Dedifferentiated amniotic fluid mesenchymal stem cell (primary cell): ENCODE measurements around the gene AUH.

ENCODE experiments used
- DNase-seq: peaks from one replicate; pipeline ENCODE4 v3.0.0-alpha.2; 2016; ENCODE audit errors: extremely low spot score

AUH gene

DNA sequence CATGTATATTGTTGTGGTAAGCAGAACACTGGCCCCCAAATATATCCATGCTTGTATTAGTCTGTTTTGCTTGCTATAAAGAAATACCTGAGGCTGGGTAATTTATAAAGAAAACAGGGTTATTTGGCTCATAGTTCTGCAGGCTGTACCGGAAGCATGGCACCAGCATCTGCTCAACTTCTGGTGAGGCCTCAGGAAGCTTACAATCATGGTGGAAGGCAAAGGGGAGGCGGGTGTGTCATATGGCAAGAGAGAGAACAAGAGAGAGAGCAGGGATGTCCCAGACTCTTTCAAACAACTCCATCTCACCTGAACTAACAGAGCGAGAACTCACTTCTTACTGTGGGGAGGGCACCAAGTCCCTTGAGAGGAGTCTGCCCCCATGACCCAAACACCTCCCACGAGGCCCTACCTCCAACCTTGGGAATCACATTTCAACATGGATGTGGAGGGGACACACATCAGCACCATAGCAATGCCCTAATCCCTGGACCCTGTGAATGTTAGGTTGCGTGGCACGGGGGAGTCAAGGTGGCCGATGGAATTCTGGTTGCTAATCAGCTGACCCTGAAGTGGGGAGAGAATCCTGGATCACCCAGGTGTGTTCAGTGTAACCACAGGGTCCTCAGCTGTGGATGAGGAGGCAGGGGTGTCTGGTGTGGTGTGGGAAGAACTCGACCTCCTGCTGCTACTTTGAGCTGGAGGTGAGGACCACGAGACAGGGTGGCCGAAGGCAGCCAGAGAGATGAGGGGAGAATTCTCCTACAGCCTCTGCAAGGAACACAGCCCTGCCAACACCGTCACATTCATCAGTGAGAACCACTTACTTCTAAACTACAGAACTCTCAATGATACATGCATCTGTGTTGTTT lies 172.8 kb downstream of the AUH start:
- DNase-seq = no peak

- peak; percentile 52 for DNase-seq
These were observed 173.8 kb downstream of the AUH start for GRCh38 chr9:91187965-91188344.

DNA sequence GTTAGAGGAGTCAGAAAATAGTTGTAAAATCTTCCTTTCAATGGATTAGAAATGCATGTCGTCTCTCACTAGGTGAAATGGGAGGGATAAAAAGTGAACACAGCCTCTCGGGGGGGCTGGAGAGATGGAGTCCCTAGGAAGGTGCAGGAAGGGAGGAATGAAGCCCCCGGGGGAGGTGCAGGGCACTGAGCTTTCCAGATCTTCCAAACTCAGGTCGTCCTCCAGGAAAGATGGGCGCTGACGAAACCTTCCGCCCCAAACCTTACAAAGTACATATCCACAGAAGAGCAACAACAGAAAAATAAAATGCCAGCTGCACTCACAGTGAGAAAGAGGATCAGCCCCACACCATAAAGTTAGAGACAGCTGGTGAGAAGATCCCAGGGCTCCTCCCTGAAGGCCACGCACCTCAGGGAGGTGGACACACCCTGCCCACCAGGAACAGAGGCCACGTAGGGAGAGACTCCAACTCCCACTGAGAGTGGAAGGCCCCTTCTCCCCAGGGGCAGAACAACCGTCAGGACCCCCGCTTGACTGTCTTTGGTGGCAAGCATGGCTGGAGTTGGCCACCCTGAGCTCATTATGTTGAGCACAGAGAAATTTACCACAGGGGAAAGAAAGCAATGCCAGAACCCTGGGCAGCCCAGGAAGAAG lies 174.3 kb downstream of the AUH start:
- no peak for DNase-seq

GRCh38 chr9:91186632-91187108 lies 175.0 kb downstream of the AUH start:
- DNase-seq = no peak

DNA sequence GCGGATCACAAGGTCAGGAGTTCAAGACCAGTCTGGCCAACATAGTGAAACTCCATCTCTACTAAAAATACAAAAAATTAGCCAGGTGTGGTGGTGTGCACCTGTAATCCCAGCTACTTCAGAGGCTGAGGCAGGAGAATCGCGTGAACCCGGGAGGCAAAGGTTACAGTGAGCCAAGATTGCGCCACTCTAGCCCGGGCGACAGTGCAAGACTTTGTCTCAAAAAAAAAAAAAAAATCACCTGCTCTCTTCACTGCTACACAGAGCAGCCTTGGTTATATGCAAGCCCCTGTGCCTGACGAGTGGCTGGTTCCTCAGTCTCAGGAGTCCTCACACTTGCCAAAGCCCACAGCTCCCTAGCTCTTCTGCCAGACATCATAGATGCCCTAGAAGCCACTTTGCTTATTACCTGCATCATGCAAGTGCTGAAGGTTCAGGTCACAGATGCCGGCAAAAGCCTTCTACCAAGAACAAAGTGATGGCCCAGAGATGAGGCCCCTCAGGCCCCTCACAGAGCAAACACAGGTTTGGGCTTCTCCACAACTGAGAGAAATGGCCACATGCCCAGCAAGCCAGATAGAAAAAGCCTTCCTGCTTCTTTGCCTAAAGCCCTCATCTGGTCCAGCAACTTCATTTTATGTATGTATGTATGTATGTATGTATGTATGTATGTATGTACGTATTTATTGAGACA lies 176.4 kb downstream of the AUH start:
- no peak for DNase-seq

GRCh38 chr9:91182429-91183225 lies 179.1 kb downstream of the AUH start:
- no peak for DNase-seq

DNA sequence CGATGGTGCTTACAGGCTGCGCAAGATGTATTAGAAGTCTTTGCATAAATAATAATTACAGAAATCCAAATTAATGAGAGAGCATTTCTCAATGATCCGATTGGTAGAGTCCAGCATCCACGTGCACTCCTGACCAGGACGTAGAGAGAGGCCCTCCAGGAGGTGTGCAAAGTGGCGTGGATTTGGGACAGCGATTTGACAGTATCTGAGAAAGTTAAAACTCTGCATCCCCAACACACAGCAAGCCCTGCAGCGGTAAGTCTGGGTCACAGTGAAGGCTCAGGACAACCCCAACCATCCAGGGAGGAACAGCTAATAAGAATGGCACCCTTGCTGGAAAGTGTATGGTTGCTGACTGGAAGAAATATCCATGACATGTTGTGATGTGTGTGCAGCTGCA lies 180.2 kb downstream of the AUH start:
- DNase-seq = no peak

- DNase-seq = no peak
These were observed 180.8 kb downstream of the AUH start for GRCh38 chr9:91180930-91181268.

- no peak for DNase-seq
These were observed 181.3 kb downstream of the AUH start for GRCh38 chr9:91180240-91180929.

DNA sequence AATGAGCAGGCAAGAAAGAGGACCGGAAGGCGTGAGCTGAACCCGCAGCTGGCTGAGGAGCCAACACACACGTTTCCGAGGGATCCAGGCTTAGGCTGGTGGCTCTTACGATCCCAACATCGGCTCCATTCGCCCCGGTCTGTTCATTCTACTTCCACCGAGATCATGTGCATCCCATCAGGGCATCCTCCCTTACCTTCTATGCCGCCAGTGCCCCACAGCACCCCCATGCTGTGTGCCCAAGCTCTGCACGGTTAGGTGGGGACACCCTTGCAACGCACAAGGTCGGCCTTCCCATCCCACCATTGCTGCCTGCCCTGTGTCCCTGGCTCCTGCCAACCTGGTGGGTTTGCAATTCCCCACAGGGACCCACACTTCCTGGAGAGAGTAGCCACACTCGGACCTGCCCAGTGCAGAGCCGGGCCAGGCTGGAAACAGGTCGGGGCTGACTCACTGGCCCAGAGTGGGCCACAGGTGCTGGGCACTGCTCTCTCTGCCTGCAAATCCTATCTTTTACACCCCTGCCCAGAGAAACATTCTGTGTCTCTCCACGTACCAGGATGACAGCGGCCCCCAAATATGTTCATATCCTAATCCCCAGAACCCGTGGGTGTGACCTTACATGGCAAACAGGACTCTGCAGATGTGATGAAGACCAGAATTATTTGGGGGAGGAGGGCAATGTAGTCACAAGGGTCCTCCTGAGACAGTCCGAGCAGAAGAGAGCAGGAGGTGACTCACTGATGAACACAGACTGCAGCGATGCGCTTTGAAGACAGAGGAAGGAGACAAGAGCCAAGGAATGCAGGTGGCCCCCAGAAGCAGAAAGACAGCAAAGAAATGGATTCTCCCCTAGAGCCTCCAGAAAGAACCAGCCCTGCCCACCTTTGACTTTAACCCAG lies 182.2 kb downstream of the AUH start:
- no peak for DNase-seq

- DNase-seq = no peak
These were observed 183.2 kb downstream of the AUH start for GRCh38 chr9:91178281-91179236.

GRCh38 chr9:91177661-91178280 lies 183.9 kb downstream of the AUH start:
- no peak for DNase-seq

DNA sequence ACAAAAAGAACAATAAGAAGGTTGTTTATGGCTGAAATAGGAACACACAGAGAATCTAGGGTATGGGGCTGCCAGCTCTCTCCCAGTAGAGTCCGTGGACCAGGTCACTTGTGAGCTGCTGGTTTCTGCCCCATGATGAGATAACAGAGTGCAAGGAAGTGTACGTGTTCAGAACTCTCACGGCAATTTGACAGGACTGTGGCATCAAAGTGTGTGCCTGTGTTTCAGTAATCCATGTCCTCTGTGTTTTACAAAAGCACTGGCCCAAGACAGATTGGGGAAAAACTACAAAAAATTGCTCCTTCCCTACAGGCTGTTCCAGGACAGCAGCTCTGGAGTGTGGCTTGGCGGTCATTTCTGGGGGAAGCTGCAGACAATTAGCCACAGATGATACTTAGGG lies 184.6 kb downstream of the AUH start:
- DNase-seq = no peak

DNA sequence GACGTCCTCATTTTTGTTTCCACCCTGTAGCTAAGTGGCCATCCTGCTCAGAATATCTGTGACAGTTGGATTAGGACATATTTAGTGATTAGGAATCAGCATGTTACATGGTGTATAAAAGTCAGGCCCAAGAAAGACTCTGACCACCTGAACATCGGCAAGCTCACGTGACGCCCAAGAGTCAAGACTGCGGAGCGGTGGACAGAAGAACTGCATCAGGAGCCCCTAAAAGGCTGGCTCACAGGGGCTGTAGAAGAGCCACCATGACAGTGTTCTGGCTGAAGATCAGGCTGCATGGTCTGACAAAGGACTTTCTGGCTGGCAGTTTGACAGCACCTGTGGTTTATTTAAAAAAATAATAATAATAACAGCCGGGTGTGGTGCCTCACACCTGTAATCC lies 185.3 kb downstream of the AUH start:
- no peak for DNase-seq

DNA sequence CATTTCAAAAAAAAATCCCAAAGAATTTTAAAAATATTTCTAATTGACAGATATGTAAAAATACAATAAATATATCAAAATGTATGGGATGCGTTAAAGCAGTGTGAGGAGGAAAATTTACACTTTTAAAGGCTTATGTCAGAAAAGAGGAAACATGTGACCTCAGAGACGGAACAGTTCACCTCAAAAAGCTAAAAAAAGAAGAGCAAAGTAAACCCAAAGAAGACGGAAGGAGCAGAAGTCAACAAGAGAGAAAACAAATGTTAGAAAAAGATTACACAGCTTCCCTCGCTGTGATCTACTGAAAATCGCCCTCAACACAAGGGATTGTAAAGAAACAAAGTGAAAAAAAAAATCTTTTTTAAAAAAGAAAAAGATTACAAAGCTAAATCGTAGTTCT lies 186.9 kb downstream of the AUH start:
- DNase-seq = no peak

DNA sequence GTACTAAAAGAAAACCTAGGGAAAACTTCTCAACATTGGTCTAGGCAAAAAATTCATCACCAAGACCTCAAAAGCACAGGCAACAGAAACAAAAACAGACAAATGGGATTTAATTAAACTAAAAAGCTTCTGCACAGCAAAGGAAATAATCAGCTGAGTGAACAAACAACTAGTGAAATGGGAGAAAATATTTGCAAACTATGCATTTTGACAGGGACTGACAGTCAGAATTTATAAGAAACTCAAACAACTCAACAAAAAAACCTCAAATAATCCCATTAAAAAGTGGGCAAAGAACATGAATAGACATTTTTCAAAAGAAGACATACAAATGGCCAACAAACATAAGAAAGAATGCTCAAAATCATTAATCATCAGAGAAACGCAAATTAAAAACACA lies 189.4 kb downstream of the AUH start:
- DNase-seq = no peak

GRCh38 chr9:91170951-91171350 lies 190.8 kb downstream of the AUH start:
- DNase-seq = no peak

- DNase-seq = no peak
These were observed 194.8 kb downstream of the AUH start for GRCh38 chr9:91166796-91167366.
